Gastroesophageal sphincter (tissue), 4 donors: ENCODE data around the gene ZNF444. TPM values are rescaled to one million over a fixed set of nuclear protein-coding genes. Genes with fewer than 3 reads are reported as not detected.

Experiments used
- ATAC-seq: fragments of 150-250 bp; one replicate; pipeline ENCODE4 v1.9.1; 2016; ENCODE audit warnings: mild to moderate bottlenecking, moderate library complexity
- H3K27ac ChIP-seq, 4 donors: fragments of 200-600 bp; sonication (generic) in 3 of 4; 1 replicate in 3 of 4; 2 replicates in 1 of 4; pipeline ENCODE4 v1.5.1; 2016 to 2019
- H3K27me3 ChIP-seq: fragments of 200-600 bp; sonication (generic); one replicate; pipeline ENCODE4 v1.5.1; 2019
- H3K36me3 ChIP-seq, 2 donors: fragments of 200-600 bp; sonication (generic); one replicate each; pipeline ENCODE4 v1.5.1; 2019; ENCODE audit warnings: control low read depth in 1 of 2
- H3K4me1 ChIP-seq, 3 donors: fragments of 200-600 bp; sonication (generic); 1 replicate in 2 of 3; 2 replicates in 1 of 3; pipeline ENCODE4 v1.5.1; 2016 to 2019; ENCODE audit warnings: control low read depth in 2 of 3
- H3K4me3 ChIP-seq, 2 donors: fragments of 200-600 bp; sonication (generic); one replicate each; pipeline ENCODE4 v1.5.1; 2019; ENCODE audit warnings: mild to moderate bottlenecking in 1 of 2, moderate library complexity in 1 of 2
- H3K9me3 ChIP-seq, 3 donors: fragments of 200-600 bp; sonication (generic); one replicate each; pipeline ENCODE4 v1.5.1; 2017 to 2019; ENCODE audit warnings: control low read depth in 2 of 3
- CTCF ChIP-seq, 4 experiments: fragments of 200-600 bp in 2 of 4; fragments of 450-650 bp in 2 of 4; sonication (generic) in 1 of 4; IDR thresholded peaks; one replicate each; pipeline ENCODE4 v1.5.1; 2017 to 2019; ENCODE audit warnings: antibody characterized with exemption in 4 of 4, mild to moderate bottlenecking in 2 of 4, moderate library complexity in 2 of 4
- EP300 ChIP-seq: sonication (generic); formaldehyde crosslinking; IDR thresholded peaks from one replicate; pipeline ENCODE4 v1.6.1; 2017; ENCODE audit warnings: antibody characterized with exemption, mild to moderate bottlenecking
- POLR2A ChIP-seq, 2 donors: fragments of 450-650 bp; IDR thresholded peaks; one replicate each; pipeline ENCODE4 v1.6.1; 2017; ENCODE audit warnings: antibody characterized with exemption in 2 of 2, mild to moderate bottlenecking in 2 of 2, moderate library complexity in 1 of 2
- POLR2AphosphoS5 ChIP-seq: sonication (generic); formaldehyde crosslinking; IDR thresholded peaks from one replicate; pipeline ENCODE4 v1.6.1; 2017; ENCODE audit warnings: antibody characterized with exemption
- WGBS, 2 donors: methylation state at CpG; one replicate each; pipeline ENCODE4 v1.1.5; 2018; ENCODE audit warnings: low coverage in 1 of 2; 5-methylcytosine and 5-hydroxymethylcytosine counted together
- total RNA-seq, 4 donors: library from RNA; depleted of rRNA; stranded (reverse); fragments of >200 nt; gene quantifications; one replicate each; pipeline ENCODE4 v1.1.0, GENCODE V29; 2016

The ZNF444 gene
- total RNA-seq, 4 donors from 2014 or later: 36.2 to 57.9 (median 41.3) TPM

GRCh38 chr19:56158170-56158757 lies 17.2 kb downstream of the ZNF444 start:
- TF ChIP-seq POLR2A (IDR thresholded peaks at IDR 0.05): no peak
- ATAC-seq: no peak
- peaks cover 0 to 85% of the 10 kb centered on the region in 2 donors for H3K36me3 ChIP-seq

DNA sequence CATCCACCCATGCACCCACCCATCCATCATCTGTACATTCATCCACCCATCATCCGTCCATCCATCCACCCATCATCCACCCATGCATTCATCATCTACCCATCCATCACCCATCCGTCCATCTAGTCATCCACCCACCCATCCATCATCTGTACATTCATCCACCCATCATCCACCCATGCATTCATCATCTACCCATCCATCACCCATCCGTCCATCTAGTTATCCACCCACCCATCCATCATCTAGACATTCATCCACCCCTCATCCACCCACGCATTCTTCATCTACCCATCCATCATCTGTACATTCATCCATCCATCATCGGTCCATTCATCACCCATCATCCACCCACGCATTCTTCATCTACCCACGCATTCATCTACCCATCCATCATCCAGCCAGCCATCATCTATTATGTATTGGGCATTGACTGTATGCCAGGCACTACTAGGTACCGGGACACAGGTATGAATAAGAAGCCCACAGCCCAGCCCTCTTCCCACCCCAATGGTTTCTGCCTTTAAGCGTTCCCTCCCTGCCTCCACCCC lies 18.0 kb downstream of the ZNF444 start:
- no peak for ATAC-seq
- H3K4me3 ChIP-seq: no peak overlapping the region
- H3K36me3 ChIP-seq: peaks cover 0 to 83% of the 10 kb centered on the region in 2 donors
- peaks cover 0 to 15% (median 0%) of the 10 kb centered on the region in 3 donors for H3K4me1 ChIP-seq
- no peak for TF ChIP-seq EP300
- TF ChIP-seq POLR2AphosphoS5: no peak
- H3K9me3 ChIP-seq: no peaks in the 10 kb centered on the region
- no peak overlapping the region for H3K27ac ChIP-seq
- H3K27me3 ChIP-seq: no peaks in the 10 kb centered on the region
- 88 to 91% methylated on average over 7 to 9 of the region's 9 CpGs for WGBS, 2 donors

More at GRCh38 chr19:56158170-56158757, 17.2 kb downstream of the ZNF444 start:
- H3K4me1 ChIP-seq: peaks cover 0 to 15% (median 0%) of the 10 kb centered on the region in 3 donors
- H3K27ac ChIP-seq: no peak overlapping the region
- H3K27me3 ChIP-seq: no peaks in the 10 kb centered on the region
- H3K9me3 ChIP-seq: no peaks in the 10 kb centered on the region
- no peak overlapping the region for H3K4me3 ChIP-seq
- 92% methylated on average over 3 of the region's 16 CpGs; no CpG with 5 or more reads in 1 of the 2 donors for WGBS, 2 donors

GRCh38 chr19:56159622-56160271 lies 18.7 kb downstream of the ZNF444 start:
- WGBS, 2 donors: 92% methylated on average over 16 of the region's 69 CpGs; no CpG with 5 or more reads in 1 of the 2 donors
- no peak for ATAC-seq
- H3K27me3 ChIP-seq: no peaks in the 10 kb centered on the region
- peaks cover 0 to 76% of the 10 kb centered on the region in 2 donors for H3K36me3 ChIP-seq
- H3K27ac ChIP-seq: no peak overlapping the region
- no peak for TF ChIP-seq CTCF (IDR thresholded peaks at IDR 0.05)
- TF ChIP-seq POLR2AphosphoS5: no peak
- H3K9me3 ChIP-seq: no peaks in the 10 kb centered on the region
- H3K4me3 ChIP-seq: no peak overlapping the region
- peaks cover 0 to 14% (median 0%) of the 10 kb centered on the region in 3 donors for H3K4me1 ChIP-seq

DNA sequence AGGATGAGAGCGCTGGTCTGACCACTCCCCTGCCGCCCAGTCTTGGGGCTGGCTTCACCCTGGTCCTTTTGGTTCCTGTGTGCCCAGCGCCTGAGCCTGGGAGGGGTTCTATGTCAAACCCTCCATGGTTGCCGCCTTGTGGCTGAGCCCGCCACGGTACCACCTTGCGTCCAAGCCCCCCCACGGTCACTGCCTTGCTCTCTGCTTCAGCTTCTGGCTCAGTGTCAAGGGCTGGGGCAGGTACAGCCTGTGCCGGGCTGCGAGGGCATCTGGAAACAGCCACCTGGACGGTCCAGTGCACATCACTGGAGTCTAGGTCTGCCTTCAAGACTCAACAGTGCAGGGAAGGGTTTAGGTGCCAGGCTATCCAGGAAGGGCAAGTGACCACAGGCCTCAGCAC lies 20.4 kb downstream of the ZNF444 start:
- H3K4me3 ChIP-seq: no peak overlapping the region
- TF ChIP-seq POLR2AphosphoS5: no peak
- no peak for TF ChIP-seq CTCF (IDR thresholded peaks at IDR 0.05)
- no peak for TF ChIP-seq POLR2A (IDR thresholded peaks at IDR 0.05)
- TF ChIP-seq EP300: no peak
- H3K9me3 ChIP-seq: no peaks in the 10 kb centered on the region
- H3K27me3 ChIP-seq: peaks cover 3% of the 10 kb centered on the region
- peaks cover 0 to 58% of the 10 kb centered on the region in 2 donors for H3K36me3 ChIP-seq
- peaks cover 0 to 1% (median 0%) of the 10 kb centered on the region in 3 donors for H3K4me1 ChIP-seq
- no peak overlapping the region for H3K27ac ChIP-seq
- ATAC-seq: no peak
- no CpG with 5 or more reads among the region's 11 CpGs for WGBS, 2 donors

- Histone ChIP-seq H3K27me3 (peaks cover 8% of the 10 kb centered on the region), H3K9me3 (no peaks in the 10 kb centered on the region), H3K4me3 (no peak overlapping the region), H3K36me3 (peaks cover 0 to 51% of the 10 kb centered on the region in 2 donors), H3K27ac (no peak overlapping the region), H3K4me1 (no peaks in the 10 kb centered on the region)
- TF ChIP-seq POLR2A (IDR thresholded peaks at IDR 0.05) (no peak), EP300 (no peak), POLR2AphosphoS5 (no peak), CTCF (IDR thresholded peaks at IDR 0.05) (no peak)
- no peak for ATAC-seq
- 49 to 56% methylated on average over 9 of the region's 9 CpGs for WGBS, 2 donors
Observed at GRCh38 chr19:56162258-56162657, 21.2 kb downstream of the ZNF444 start.
